OCI-LY1 (cell line): ENCODE results near the gene AAR2.

Experiments
- H2AFZ ChIP-seq: fragments of 200-600 bp; sonication (generic), shearing (Covaris generic); 2 replicates; pipeline ENCODE4 v1.6.0; 2014; ENCODE audit warnings: antibody characterized with exemption, mild to moderate bottlenecking, low read length
- H3F3A ChIP-seq: fragments of 200-600 bp; sonication (generic), shearing (Covaris generic); 2 replicates; pipeline ENCODE4 v1.6.0; 2014; ENCODE audit warnings: mild to moderate bottlenecking, antibody characterized with exemption, low read length, moderate library complexity; ENCODE audit not compliant: insufficient read depth
- H3K27ac ChIP-seq: fragments of 200-600 bp; sonication (generic); 2 replicates; pipeline ENCODE4 v1.5.1; 2014; ENCODE audit warnings: low read length, mixed run types, mild to moderate bottlenecking, low read depth; ENCODE audit not compliant: poor library complexity, severe bottlenecking
- H3K27me3 ChIP-seq: fragments of 200-600 bp; sonication (generic); 2 replicates; pipeline ENCODE4 v1.6.0; 2014; ENCODE audit warnings: antibody characterized with exemption, mild to moderate bottlenecking, low read length, moderate library complexity; ENCODE audit not compliant: insufficient read depth
- H3K36me3 ChIP-seq: fragments of 200-600 bp; sonication (generic); 2 replicates; pipeline ENCODE4 v1.6.1; 2014; ENCODE audit warnings: mild to moderate bottlenecking, antibody characterized with exemption, low read length, moderate library complexity, mixed read lengths; ENCODE audit not compliant: insufficient read depth
- H3K4me1 ChIP-seq: fragments of 200-600 bp; sonication (generic); 2 replicates; pipeline ENCODE4 v1.5.1; 2014; ENCODE audit warnings: mild to moderate bottlenecking, low read length, moderate library complexity; ENCODE audit not compliant: insufficient read depth, severe bottlenecking
- H3K4me2 ChIP-seq: fragments of 200-600 bp; sonication (generic), shearing (Covaris generic); 2 replicates; pipeline ENCODE4 v1.6.1; 2014; ENCODE audit warnings: low read length
- H3K4me3 ChIP-seq: fragments of 200-600 bp; sonication (generic); 2 replicates; pipeline ENCODE4 v1.5.1; 2014; ENCODE audit warnings: low read length, low read depth, mild to moderate bottlenecking, mixed read lengths; ENCODE audit not compliant: poor library complexity, severe bottlenecking
- H3K79me2 ChIP-seq: fragments of 200-600 bp; shearing (Covaris generic); 2 replicates; pipeline ENCODE4 v1.6.1; 2016; ENCODE audit warnings: mixed run types, low read length, mixed read lengths; ENCODE audit not compliant: insufficient read depth
- H3K9ac ChIP-seq: fragments of 200-600 bp; sonication (generic), shearing (Covaris generic); 2 replicates; pipeline ENCODE4 v1.6.1; 2014; ENCODE audit warnings: mild to moderate bottlenecking, low read length, mixed read lengths
- H3K9me2 ChIP-seq: fragments of 200-600 bp; sonication (generic), shearing (Covaris generic); 2 replicates; pipeline ENCODE4 v1.6.1; 2014; ENCODE audit warnings: low read depth, mild to moderate bottlenecking, low read length, mixed read lengths
- H3K9me3 ChIP-seq: fragments of 200-600 bp; shearing (Covaris generic); 2 replicates; pipeline ENCODE4 v1.6.1; 2014; ENCODE audit warnings: low read length, mixed read lengths
- H4K20me1 ChIP-seq: fragments of 200-600 bp; sonication (generic), shearing (Covaris generic); 2 replicates; pipeline ENCODE4 v1.6.0; 2016; ENCODE audit warnings: mild to moderate bottlenecking, low read length; ENCODE audit not compliant: insufficient read depth
- EZH2 ChIP-seq: fragments of 200-600 bp; sonication (generic), shearing (Covaris generic); IDR thresholded peaks from 2 replicates; pipeline ENCODE4 v1.8.0; 2017; ENCODE audit warnings: borderline replicate concordance, mixed run types, mild to moderate bottlenecking, antibody characterized with exemption, low read length, moderate library complexity, mixed read lengths
- TF ChIP-seq, protein P1 (sequence below): fragments of 200-600 bp; sonication (generic), shearing (Covaris generic); IDR thresholded peaks from 2 replicates; pipeline ENCODE4 v1.5.1; 2017; ENCODE audit warnings: mild to moderate bottlenecking, antibody characterized with exemption, low read length, moderate library complexity, mixed read lengths

AAR2 gene

DNA sequence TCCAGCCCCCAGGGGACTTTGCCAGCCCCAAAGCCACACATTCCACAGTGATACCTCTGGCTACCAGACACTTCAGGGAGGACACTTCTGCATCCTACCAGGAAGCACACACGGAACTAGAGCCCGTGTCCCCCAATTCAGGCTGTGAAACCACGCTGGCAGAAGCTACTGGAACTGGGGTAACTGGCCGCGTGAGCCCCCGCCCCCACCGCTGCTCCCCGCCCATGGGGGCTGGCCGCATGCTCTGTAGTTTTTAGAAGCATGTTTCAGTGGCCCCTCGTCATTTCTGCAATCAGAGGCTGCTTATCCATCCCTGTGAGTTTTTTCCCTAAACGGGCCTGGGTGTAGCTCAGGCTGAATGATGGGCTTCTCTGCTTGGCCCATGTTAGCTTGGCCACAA lies 28.7 kb upstream of the AAR2 start:
- no peak overlapping the region for H3K4me3 ChIP-seq
- no peaks in the 10 kb centered on the region for H3K79me2 ChIP-seq
- H3K9me3 ChIP-seq: no peaks in the 10 kb centered on the region
- H3F3A ChIP-seq: no peaks in the 10 kb centered on the region
- peaks cover 18% of the 10 kb centered on the region; the same call in 1 of the 2 replicates for H3K27me3 ChIP-seq
- H3K4me1 ChIP-seq: no peaks in the 10 kb centered on the region
- H4K20me1 ChIP-seq: no peaks in the 10 kb centered on the region
- no peak overlapping the region for H3K4me2 ChIP-seq
- TF ChIP-seq EZH2: no peak
- TF ChIP-seq, protein P1, sequence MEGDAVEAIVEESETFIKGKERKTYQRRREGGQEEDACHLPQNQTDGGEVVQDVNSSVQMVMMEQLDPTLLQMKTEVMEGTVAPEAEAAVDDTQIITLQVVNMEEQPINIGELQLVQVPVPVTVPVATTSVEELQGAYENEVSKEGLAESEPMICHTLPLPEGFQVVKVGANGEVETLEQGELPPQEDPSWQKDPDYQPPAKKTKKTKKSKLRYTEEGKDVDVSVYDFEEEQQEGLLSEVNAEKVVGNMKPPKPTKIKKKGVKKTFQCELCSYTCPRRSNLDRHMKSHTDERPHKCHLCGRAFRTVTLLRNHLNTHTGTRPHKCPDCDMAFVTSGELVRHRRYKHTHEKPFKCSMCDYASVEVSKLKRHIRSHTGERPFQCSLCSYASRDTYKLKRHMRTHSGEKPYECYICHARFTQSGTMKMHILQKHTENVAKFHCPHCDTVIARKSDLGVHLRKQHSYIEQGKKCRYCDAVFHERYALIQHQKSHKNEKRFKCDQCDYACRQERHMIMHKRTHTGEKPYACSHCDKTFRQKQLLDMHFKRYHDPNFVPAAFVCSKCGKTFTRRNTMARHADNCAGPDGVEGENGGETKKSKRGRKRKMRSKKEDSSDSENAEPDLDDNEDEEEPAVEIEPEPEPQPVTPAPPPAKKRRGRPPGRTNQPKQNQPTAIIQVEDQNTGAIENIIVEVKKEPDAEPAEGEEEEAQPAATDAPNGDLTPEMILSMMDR: no peak
- H3K9me2 ChIP-seq: no peaks in the 10 kb centered on the region
- no peak overlapping the region for H3K27ac ChIP-seq
- no peak overlapping the region for H3K9ac ChIP-seq
- H2AFZ ChIP-seq: no peak overlapping the region
- no peaks in the 10 kb centered on the region for H3K36me3 ChIP-seq

DNA sequence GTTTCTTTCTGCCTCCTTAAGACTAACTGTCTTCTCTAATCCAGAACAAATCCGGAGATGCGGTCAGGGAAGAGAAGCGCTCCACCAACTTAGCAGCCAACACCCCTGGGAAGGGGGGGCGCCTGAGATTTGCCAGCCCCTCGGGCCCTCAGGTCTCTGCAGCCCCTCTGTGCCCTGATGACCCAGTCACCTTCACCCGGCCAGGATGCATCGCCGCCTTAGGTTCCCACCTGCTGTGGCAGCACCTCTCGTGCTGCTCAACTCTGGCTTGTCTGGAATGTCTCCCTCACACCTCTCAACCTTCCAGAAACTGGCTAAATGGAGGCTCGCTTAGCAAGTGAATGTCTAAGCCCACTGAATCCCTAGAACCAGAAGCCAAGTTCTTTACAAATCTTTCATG lies 28.0 kb upstream of the AAR2 start:
- Histone ChIP-seq H3K27me3 (peaks cover 18% of the 10 kb centered on the region; the same call in 1 of the 2 replicates), H3K79me2 (no peaks in the 10 kb centered on the region), H3K27ac (no peak overlapping the region), H2AFZ (no peak overlapping the region), H3K36me3 (no peaks in the 10 kb centered on the region), H3K9me2 (no peaks in the 10 kb centered on the region), H4K20me1 (no peaks in the 10 kb centered on the region), H3K4me3 (no peak overlapping the region), H3K4me2 (no peak overlapping the region), H3K4me1 (no peaks in the 10 kb centered on the region), H3K9me3 (no peaks in the 10 kb centered on the region), H3F3A (no peaks in the 10 kb centered on the region), H3K9ac (no peak overlapping the region)
- no peak for TF ChIP-seq EZH2
- TF ChIP-seq, protein P1: no peak

DNA sequence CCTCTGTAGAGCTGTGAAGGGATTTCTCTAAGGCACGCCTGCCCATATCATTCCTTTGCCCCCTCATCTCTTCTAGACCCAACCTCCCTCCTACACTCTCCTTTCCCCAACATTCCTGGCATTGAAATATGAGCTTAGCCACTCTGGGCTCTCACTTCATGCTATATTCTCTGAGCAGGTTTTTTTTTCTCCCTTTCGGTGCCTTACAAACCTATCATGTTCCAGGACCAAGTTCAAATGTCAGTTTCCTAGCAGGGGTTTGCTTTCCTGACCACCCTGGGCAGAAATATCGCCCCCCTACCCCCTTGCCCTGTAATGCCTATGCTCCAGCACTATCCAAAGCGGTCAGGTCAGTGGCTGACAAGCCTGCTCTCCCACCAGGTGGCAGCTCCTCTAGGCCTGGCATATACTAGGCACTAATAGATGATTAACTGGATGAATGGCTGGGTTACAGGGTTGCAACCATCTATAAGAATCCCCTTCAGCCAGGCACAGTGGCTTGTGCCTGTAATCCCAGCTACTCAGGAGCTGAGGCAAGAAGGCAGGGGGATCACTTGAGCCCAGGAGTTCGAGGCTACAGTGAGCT lies 25.7 kb upstream of the AAR2 start:
- Histone ChIP-seq H3K9me3 (no peaks in the 10 kb centered on the region), H2AFZ (no peak overlapping the region), H3K4me2 (no peak overlapping the region), H3K9ac (no peak overlapping the region), H3K36me3 (no peaks in the 10 kb centered on the region), H3K9me2 (no peaks in the 10 kb centered on the region), H3K27ac (no peak overlapping the region), H3F3A (no peaks in the 10 kb centered on the region), H4K20me1 (no peaks in the 10 kb centered on the region), H3K79me2 (no peaks in the 10 kb centered on the region), H3K4me1 (no peaks in the 10 kb centered on the region), H3K4me3 (no peak overlapping the region), H3K27me3 (peaks cover 11% of the 10 kb centered on the region)
- TF ChIP-seq, protein P1: no peak
- TF ChIP-seq EZH2: no peak
